Panc1 (cell line): ENCODE results near the gene SV2B. TPM values are rescaled to one million over a fixed set of nuclear protein-coding genes. Genes with fewer than 3 reads are reported as not detected.

Source experiments
- ATAC-seq: fragments of 200-7000 bp; cut with Tn5 transposase; 2 replicates; pipeline ENCODE4 v1.9.1; 2020; ENCODE audit warnings: mild to moderate bottlenecking, moderate library complexity
- BruUV-seq: library from RNA; stranded (reverse); fragments of 400-500 nt; replicated peaks from 2 replicates; lab custom pipeline; 2021; lab: Mats Ljungman, UMichigan
- CTCF ChIA-PET: fragments of 300-600 bp; sonication (Branson Sonifier 250); formaldehyde crosslinking; loops from one replicate; lab custom pipeline; 2022; ENCODE audit warnings: antibody characterized with exemption; lab: Charles Lee
- POLR2A ChIA-PET: fragments of 300-600 bp; sonication (Branson Sonifier 250); formaldehyde crosslinking; loops from one replicate; lab custom pipeline; 2022; ENCODE audit warnings: antibody characterized with exemption; lab: Charles Lee
- DNase-seq: peaks from one replicate; pipeline ENCODE4 v3.0.0-alpha.2; 2010; ENCODE audit warnings: low read depth, low spot score
- H3K27ac ChIP-seq: 2 replicates; pipeline ENCODE4 v1.5.1; 2011; ENCODE audit warnings: mild to moderate bottlenecking, low read length, inconsistent platforms
- H3K27me3 ChIP-seq: fragments of 200-500 bp; sonication (Bioruptor generic); 2 replicates; pipeline ENCODE4 v1.6.0; 2014; ENCODE audit warnings: low read length, inconsistent platforms; ENCODE audit not compliant: control insufficient read depth, insufficient read depth
- H3K36me3 ChIP-seq: fragments of 200-500 bp; sonication (Bioruptor generic); 2 replicates; pipeline ENCODE4 v1.5.1; 2014; ENCODE audit warnings: inconsistent platforms, mild to moderate bottlenecking, low read length, moderate library complexity; ENCODE audit not compliant: control insufficient read depth, insufficient read depth
- H3K4me1 ChIP-seq: 2 replicates; pipeline ENCODE4 v1.5.1; 2011; ENCODE audit warnings: inconsistent platforms, mild to moderate bottlenecking, low read length, moderate library complexity; ENCODE audit not compliant: control insufficient read depth, insufficient read depth
- H3K4me3 ChIP-seq, 2 experiments: 2 replicates each; pipeline ENCODE4 v1.5.1; 2011 to 2012; ENCODE audit warnings: low read depth in 2 of 2, low read length in 2 of 2, mild to moderate bottlenecking in 2 of 2, inconsistent platforms in 1 of 2, moderate library complexity in 1 of 2
- H3K9me3 ChIP-seq: fragments of 200-500 bp; sonication (Bioruptor generic); 2 replicates; pipeline ENCODE4 v1.5.1; 2014; ENCODE audit warnings: low read depth, mild to moderate bottlenecking, inconsistent platforms, low read length, moderate library complexity; ENCODE audit not compliant: control insufficient read depth, insufficient read depth
- POLR2AphosphoS5 ChIP-seq: IDR thresholded peaks from 2 replicates; pipeline ENCODE4 v1.6.1; 2012; ENCODE audit warnings: mild to moderate bottlenecking, low read depth, low read length, moderate library complexity
- SIN3A ChIP-seq: IDR thresholded peaks from 2 replicates; pipeline ENCODE4 v1.6.1; 2012; ENCODE audit warnings: low read depth, mild to moderate bottlenecking, low read length, moderate library complexity, borderline replicate concordance; ENCODE audit not compliant: insufficient read depth
- TCF7L2 ChIP-seq: IDR thresholded peaks from 2 replicates; pipeline ENCODE4 v1.6.1; 2011; ENCODE audit warnings: mild to moderate bottlenecking, low read depth, low read length, inconsistent platforms
- in situ Hi-C: cut with HindIII; loops from 2 replicates; pipeline ENCODE4 v1.10.0; 2016; ENCODE audit warnings: low sequenced_read_pairs, low pct_unique_long_range_greater_than_20kb
- intact Hi-C: fragments of 100-400 bp; cut with micrococcal nuclease; formaldehyde crosslinking; loops from one replicate; pipeline ENCODE4 v1.10.0; 2022; ENCODE audit not compliant: unreplicated experiment
- total RNA-seq: library from RNA; stranded (reverse); gene quantifications from one replicate; pipeline ENCODE4 v1.2.1, GENCODE V29; 2021; ENCODE audit not compliant: unreplicated experiment
- TF ChIP-seq, protein P1 (sequence below), 2 experiments: IDR thresholded peaks; 2 replicates each; pipeline ENCODE4 v1.6.1; 2011 to 2012; ENCODE audit warnings: low read depth in 2 of 2, control low read depth in 1 of 2, low read length in 1 of 2, mild to moderate bottlenecking in 1 of 2, moderate library complexity in 1 of 2; ENCODE audit not compliant: insufficient read depth in 1 of 2
- TF ChIP-seq, protein P2 (sequence below): fragments of 450-650 bp; IDR thresholded peaks from 2 replicates; pipeline ENCODE4 v1.5.1; 2017; ENCODE audit warnings: mild to moderate bottlenecking

The SV2B gene
- total RNA-seq, 1 experiment from 2014 or later, result not detected

DNA sequence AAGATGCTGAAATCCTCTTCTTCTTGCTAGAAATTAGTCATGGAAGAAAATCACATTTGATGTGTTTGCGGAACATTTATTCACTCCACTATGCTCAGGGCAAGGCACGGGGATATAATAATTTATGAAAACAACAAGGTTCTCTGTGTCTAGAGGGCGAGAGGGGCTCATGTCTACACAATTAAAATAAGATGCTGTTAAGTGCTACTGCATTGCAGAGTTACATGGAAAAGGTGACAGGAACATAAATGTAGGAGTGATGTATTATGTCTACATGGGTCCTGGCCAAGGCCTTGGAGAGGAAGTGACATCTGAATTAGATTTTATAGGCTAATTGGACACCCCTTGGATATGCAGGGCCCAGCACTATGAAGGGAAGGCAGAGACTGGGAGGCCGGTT, 96.1 kb downstream of the SV2B start:
- Histone ChIP-seq H3K27ac (no peak overlapping the region), H3K36me3 (no peaks in the 10 kb centered on the region), H3K9me3 (no peaks in the 10 kb centered on the region), H3K4me3 (no peak overlapping the region), H3K4me1 (no peaks in the 10 kb centered on the region), H3K27me3 (peaks cover 5% of the 10 kb centered on the region; the same call in 1 of the 2 replicates)
- TF ChIP-seq, protein P1, sequence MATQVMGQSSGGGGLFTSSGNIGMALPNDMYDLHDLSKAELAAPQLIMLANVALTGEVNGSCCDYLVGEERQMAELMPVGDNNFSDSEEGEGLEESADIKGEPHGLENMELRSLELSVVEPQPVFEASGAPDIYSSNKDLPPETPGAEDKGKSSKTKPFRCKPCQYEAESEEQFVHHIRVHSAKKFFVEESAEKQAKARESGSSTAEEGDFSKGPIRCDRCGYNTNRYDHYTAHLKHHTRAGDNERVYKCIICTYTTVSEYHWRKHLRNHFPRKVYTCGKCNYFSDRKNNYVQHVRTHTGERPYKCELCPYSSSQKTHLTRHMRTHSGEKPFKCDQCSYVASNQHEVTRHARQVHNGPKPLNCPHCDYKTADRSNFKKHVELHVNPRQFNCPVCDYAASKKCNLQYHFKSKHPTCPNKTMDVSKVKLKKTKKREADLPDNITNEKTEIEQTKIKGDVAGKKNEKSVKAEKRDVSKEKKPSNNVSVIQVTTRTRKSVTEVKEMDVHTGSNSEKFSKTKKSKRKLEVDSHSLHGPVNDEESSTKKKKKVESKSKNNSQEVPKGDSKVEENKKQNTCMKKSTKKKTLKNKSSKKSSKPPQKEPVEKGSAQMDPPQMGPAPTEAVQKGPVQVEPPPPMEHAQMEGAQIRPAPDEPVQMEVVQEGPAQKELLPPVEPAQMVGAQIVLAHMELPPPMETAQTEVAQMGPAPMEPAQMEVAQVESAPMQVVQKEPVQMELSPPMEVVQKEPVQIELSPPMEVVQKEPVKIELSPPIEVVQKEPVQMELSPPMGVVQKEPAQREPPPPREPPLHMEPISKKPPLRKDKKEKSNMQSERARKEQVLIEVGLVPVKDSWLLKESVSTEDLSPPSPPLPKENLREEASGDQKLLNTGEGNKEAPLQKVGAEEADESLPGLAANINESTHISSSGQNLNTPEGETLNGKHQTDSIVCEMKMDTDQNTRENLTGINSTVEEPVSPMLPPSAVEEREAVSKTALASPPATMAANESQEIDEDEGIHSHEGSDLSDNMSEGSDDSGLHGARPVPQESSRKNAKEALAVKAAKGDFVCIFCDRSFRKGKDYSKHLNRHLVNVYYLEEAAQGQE (IDR thresholded peaks at IDR 0.05; ENCODE audit: insufficient read depth in 1 of 2, low read depth in 2 of 2, low read length in 1 of 2), result no peak
- TF ChIP-seq SIN3A (no peak), POLR2AphosphoS5 (no peak), TCF7L2 (no peak)
- TF ChIP-seq, protein P2, sequence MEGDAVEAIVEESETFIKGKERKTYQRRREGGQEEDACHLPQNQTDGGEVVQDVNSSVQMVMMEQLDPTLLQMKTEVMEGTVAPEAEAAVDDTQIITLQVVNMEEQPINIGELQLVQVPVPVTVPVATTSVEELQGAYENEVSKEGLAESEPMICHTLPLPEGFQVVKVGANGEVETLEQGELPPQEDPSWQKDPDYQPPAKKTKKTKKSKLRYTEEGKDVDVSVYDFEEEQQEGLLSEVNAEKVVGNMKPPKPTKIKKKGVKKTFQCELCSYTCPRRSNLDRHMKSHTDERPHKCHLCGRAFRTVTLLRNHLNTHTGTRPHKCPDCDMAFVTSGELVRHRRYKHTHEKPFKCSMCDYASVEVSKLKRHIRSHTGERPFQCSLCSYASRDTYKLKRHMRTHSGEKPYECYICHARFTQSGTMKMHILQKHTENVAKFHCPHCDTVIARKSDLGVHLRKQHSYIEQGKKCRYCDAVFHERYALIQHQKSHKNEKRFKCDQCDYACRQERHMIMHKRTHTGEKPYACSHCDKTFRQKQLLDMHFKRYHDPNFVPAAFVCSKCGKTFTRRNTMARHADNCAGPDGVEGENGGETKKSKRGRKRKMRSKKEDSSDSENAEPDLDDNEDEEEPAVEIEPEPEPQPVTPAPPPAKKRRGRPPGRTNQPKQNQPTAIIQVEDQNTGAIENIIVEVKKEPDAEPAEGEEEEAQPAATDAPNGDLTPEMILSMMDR, result no peak
- BruUV-seq, result no TSS peak
- ATAC-seq (no peak), DNase-seq (no peak)
- intact Hi-C loops, result no loop called here
- CTCF ChIA-PET, result interaction anchor here (0.7 kb wide), 1 partner anchor 9 kb away, joined by 3 read pairs; no protein-coding TSS in a partner anchor
- in situ Hi-C loops, result no loop called here
- POLR2A ChIA-PET, result no interaction called here

DNA sequence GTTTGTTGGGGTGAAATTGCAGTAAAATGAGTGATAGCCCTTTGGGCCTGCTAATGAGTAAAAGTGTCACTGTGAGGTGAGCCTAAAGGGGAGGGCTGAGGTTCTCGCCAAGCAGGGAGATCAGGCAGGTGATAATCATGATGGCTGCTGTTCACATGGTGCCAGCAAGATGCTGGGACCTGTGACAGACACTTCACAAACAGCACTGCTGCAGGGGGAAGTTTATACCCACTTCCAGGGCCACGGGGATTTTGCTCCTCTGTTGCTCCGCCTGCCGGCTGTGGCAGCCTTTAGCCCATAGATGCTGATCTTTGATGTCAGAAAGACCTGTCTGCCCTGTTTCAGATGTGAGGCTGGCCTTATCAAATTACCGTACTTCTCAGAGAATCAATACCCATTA, 96.7 kb downstream of the SV2B start:
- no peak overlapping the region for H3K27ac ChIP-seq
- CTCF ChIA-PET, result no interaction called here
- in situ Hi-C loops, result no loop called here

More for the DNA sequence above, 96.7 kb downstream of the SV2B start:
- Histone ChIP-seq H3K4me3 (no peak overlapping the region), H3K36me3 (no peaks in the 10 kb centered on the region), H3K4me1 (no peaks in the 10 kb centered on the region), H3K9me3 (no peaks in the 10 kb centered on the region), H3K27me3 (peaks cover 5% of the 10 kb centered on the region; the same call in 1 of the 2 replicates)
- no TSS peak for BruUV-seq
- TF ChIP-seq SIN3A (no peak), POLR2AphosphoS5 (no peak), TCF7L2 (no peak)
- TF ChIP-seq, protein P1 (IDR thresholded peaks at IDR 0.05; ENCODE audit: insufficient read depth in 1 of 2, low read depth in 2 of 2, low read length in 1 of 2), result no peak
- TF ChIP-seq, protein P2, result no peak
- no peak for DNase-seq
- POLR2A ChIA-PET, result no interaction called here
- intact Hi-C loops, result no loop called here
- no peak for ATAC-seq
